ENCODE measurements around the gene FOSL1. TPM values are rescaled to one million over a fixed set of nuclear protein-coding genes. Genes with fewer than 3 reads are reported as not detected.

Gene FOSL1
- total RNA-seq, 1 experiment from 2014 or later, result 20.5 TPM

GRCh38 chr11:65891219-65892136, 8.7 kb downstream of the FOSL1 start (continued):
- TF ChIP-seq E2F5 (CRISPR knock-in tag; IDR thresholded peaks at IDR 0.05) (no peak), ZNF219 (CRISPR knock-in tag; IDR thresholded peaks at IDR 0.05; ENCODE audit: borderline replicate concordance) (no peak), ZNF425 (CRISPR knock-in tag; conservative IDR thresholded peaks at IDR 0.05) (no peak), NR1H2 (CRISPR knock-in tag; IDR thresholded peaks at IDR 0.05) (no peak), ZNF423 (CRISPR knock-in tag; IDR thresholded peaks at IDR 0.05) (no peak), MAX (CRISPR knock-in tag; IDR thresholded peaks at IDR 0.05) (0 out of 2 replicates have a peak, but pooled peaks have one; percentile 16), ELF4 (CRISPR knock-in tag; IDR thresholded peaks at IDR 0.05; ENCODE audit: low read depth) (no peak), ZNF396 (CRISPR knock-in tag; IDR thresholded peaks at IDR 0.05; ENCODE audit: borderline replicate concordance) (no peak), ZBTB43 (CRISPR knock-in tag; IDR thresholded peaks at IDR 0.05) (no peak), ESRRA (CRISPR knock-in tag; IDR thresholded peaks at IDR 0.05; ENCODE audit: borderline replicate concordance) (no peak), NFYB (CRISPR knock-in tag; conservative IDR thresholded peaks at IDR 0.05; ENCODE audit: low read depth) (no peak), ZNF416 (CRISPR knock-in tag; IDR thresholded peaks at IDR 0.05) (no peak), USF1 (CRISPR knock-in tag; IDR thresholded peaks at IDR 0.05) (no peak), JAZF1 (CRISPR knock-in tag; IDR thresholded peaks at IDR 0.05) (no peak), GRHL2 (CRISPR knock-in tag; IDR thresholded peaks at IDR 0.05; ENCODE audit: insufficient replicate concordance, severe bottlenecking) (no peak)

- Mint-ChIP-seq H3K27me3 (ENCODE audit: low read depth) (peaks cover 15% of the 10 kb centered on the region), H3K9me3 (no peaks in the 10 kb centered on the region), H3K36me3 (peaks cover 15% of the 10 kb centered on the region), H3K27ac (peak within 1 kb of the TSS; percentile 2), H3K4me1 (peaks cover 50% of the 10 kb centered on the region), H3K4me3 (peak within 1 kb of the TSS; percentile 97)
- peak; percentile 97 for DNase-seq (ENCODE audit: low spot score)
- peak; percentile 35 for ATAC-seq
- POLR2A ChIA-PET, result interaction anchor here (0.5 to 7.2 kb wide), 16 partner anchors 8 to 178 kb away, joined by 3 to 90 read pairs (median 5); partner anchors contain the start of genes CFL1, FOSL1, KAT5 and MUS81
- CTCF ChIA-PET, result interaction anchor here (0.5 to 11.9 kb wide), 48 partner anchors 8 to 1025 kb away, joined by 3 to 539 read pairs (median 6); partner anchors contain the start of genes AP5B1, C11orf68, CFL1 and EFEMP2
- peak; percentile 95 for TF ChIP-seq TEAD1 (CRISPR knock-in tag; IDR thresholded peaks at IDR 0.05)
- TF ChIP-seq SP1 (CRISPR knock-in tag; conservative IDR thresholded peaks at IDR 0.05), result peak; percentile 97
- TF ChIP-seq ZNF263 (CRISPR knock-in tag; IDR thresholded peaks at IDR 0.05; ENCODE audit: low read depth), result peak; percentile 18; the same call in 1 of the 2 replicates
- no peak for TF ChIP-seq ZSCAN18 (CRISPR knock-in tag; IDR thresholded peaks at IDR 0.05)
- peak; percentile 71 for TF ChIP-seq ARID4B (CRISPR knock-in tag; IDR thresholded peaks at IDR 0.05; ENCODE audit: borderline replicate concordance)
- TF ChIP-seq NFYB (CRISPR knock-in tag; conservative IDR thresholded peaks at IDR 0.05; ENCODE audit: low read depth), result peak; percentile 43; the same call in 1 of the 2 replicates
- peak; percentile 92; the same call in 1 of the 2 replicates for TF ChIP-seq FOXK1 (CRISPR knock-in tag; IDR thresholded peaks at IDR 0.05)
Measured at GRCh38 chr11:65890324-65891218, 9.6 kb downstream of the FOSL1 start, which contains the start of gene CCDC85B. Gene CCDC85B, plus strand, starts transcription at chr11:65890673. Its CDS starts 111 bp downstream, at chr11:65890784.
